IMR-90 (cell line): ENCODE results near the gene ANKMY2. TPM values are rescaled to one million over a fixed set of nuclear protein-coding genes. Genes with fewer than 3 reads are reported as not detected.

Experiments
- ATAC-seq: fragments of 200-7000 bp; cut with Tn5 transposase; 2 replicates; pipeline ENCODE4 v1.9.1; 2020; ENCODE audit warnings: low read depth, mild to moderate bottlenecking, moderate library complexity
- BruUV-seq: library from RNA; stranded (reverse); fragments of 400-500 nt; replicated peaks from 2 replicates; lab custom pipeline; 2021; lab: Mats Ljungman, UMichigan
- CTCF ChIA-PET: fragments of 300-600 bp; formaldehyde crosslinking; extraction: SDS; loops from one replicate; lab custom pipeline; 2021; ENCODE audit warnings: antibody characterized with exemption; lab: Yijun Ruan, JAX
- POLR2A ChIA-PET: fragments of 300-600 bp; sonication (Branson Sonifier 250); formaldehyde crosslinking; loops from one replicate; lab custom pipeline; 2022; ENCODE audit warnings: antibody characterized with exemption; ENCODE audit not compliant: unreplicated experiment; lab: Charles Lee
- DNase-seq: peaks from one replicate; pipeline ENCODE4 v3.0.0; 2013
- H2AFZ ChIP-seq: replicated peaks from 2 replicates; pipeline ENCODE3; 2013; ENCODE audit warnings: low read length, mild to moderate bottlenecking; ENCODE audit not compliant: poor library complexity
- H2AK5ac ChIP-seq: 2 replicates; pipeline ENCODE4 v1.6.1; 2013; ENCODE audit warnings: low read depth, low read length, inconsistent platforms
- H2AK9ac ChIP-seq: replicated peaks from 2 replicates; pipeline ENCODE3; 2013; ENCODE audit warnings: mild to moderate bottlenecking, low read depth, low read length, moderate library complexity; ENCODE audit not compliant: poor library complexity
- H2BK120ac ChIP-seq: 2 replicates; pipeline ENCODE4 v1.6.1; 2013; ENCODE audit warnings: low read depth, low read length, inconsistent platforms
- H2BK15ac ChIP-seq: 3 replicates; pipeline ENCODE4 v1.6.1; 2013; ENCODE audit warnings: low read depth, low read length, inconsistent platforms
- H2BK20ac ChIP-seq: 2 replicates; pipeline ENCODE4 v1.6.1; 2013; ENCODE audit warnings: low read depth, mild to moderate bottlenecking, inconsistent platforms, low read length, moderate library complexity
- H2BK5ac ChIP-seq: 2 replicates; pipeline ENCODE4 v1.6.1; 2013; ENCODE audit warnings: mild to moderate bottlenecking, low read depth, low read length, inconsistent platforms; ENCODE audit not compliant: poor library complexity, severe bottlenecking
- H3K14ac ChIP-seq: replicated peaks from 2 replicates; pipeline ENCODE4 v1.6.1; 2013; ENCODE audit warnings: low read depth, low read length, inconsistent platforms
- H3K18ac ChIP-seq: 2 replicates; pipeline ENCODE4 v1.6.1; 2013; ENCODE audit warnings: low read depth, low read length, control low read depth
- H3K23ac ChIP-seq: 2 replicates; pipeline ENCODE4 v1.6.1; 2013; ENCODE audit warnings: low read depth, low read length, inconsistent platforms
- H3K27ac ChIP-seq: 2 replicates; pipeline ENCODE4 v1.5.1; 2013; ENCODE audit warnings: mild to moderate bottlenecking, control low read depth, low read length; ENCODE audit not compliant: insufficient read depth
- H3K27me3 ChIP-seq: 2 replicates; pipeline ENCODE4 v1.6.1; 2013; ENCODE audit warnings: low read length; ENCODE audit not compliant: control insufficient read depth, insufficient read depth
- H3K36me3 ChIP-seq: 2 replicates; pipeline ENCODE4 v1.6.1; 2013; ENCODE audit warnings: low read length, mixed read lengths; ENCODE audit not compliant: control insufficient read depth, insufficient read depth
- H3K4ac ChIP-seq: 2 replicates; pipeline ENCODE4 v1.6.1; 2013; ENCODE audit warnings: low read depth, low read length, inconsistent platforms
- H3K4me1 ChIP-seq: 2 replicates; pipeline ENCODE4 v1.6.1; 2013; ENCODE audit warnings: low read length, mixed read lengths; ENCODE audit not compliant: control insufficient read depth, insufficient read depth
- H3K4me2 ChIP-seq: 2 replicates; pipeline ENCODE4 v1.6.1; 2013; ENCODE audit warnings: low read depth, mild to moderate bottlenecking, control low read depth, low read length, moderate library complexity
- H3K4me3 ChIP-seq: 2 replicates; pipeline ENCODE4 v1.5.1; 2013; ENCODE audit warnings: low read depth, mild to moderate bottlenecking, control low read depth, low read length, moderate library complexity; ENCODE audit not compliant: insufficient read depth
- H3K56ac ChIP-seq: 2 replicates; pipeline ENCODE4 v1.6.1; 2013; ENCODE audit warnings: low read length, inconsistent platforms; ENCODE audit not compliant: insufficient read depth; ENCODE audit errors: extremely low read depth
- H3K79me1 ChIP-seq, 2 experiments: 2 replicates each; pipeline ENCODE4 v1.6.1; 2013; ENCODE audit warnings: low read length in 2 of 2, inconsistent platforms in 1 of 2, low read depth in 1 of 2
- H3K9ac ChIP-seq: 2 replicates; pipeline ENCODE4 v1.6.1; 2013; ENCODE audit warnings: low read depth, low read length, control low read depth
- H3K9me1 ChIP-seq: 2 replicates; pipeline ENCODE4 v1.6.1; 2013; ENCODE audit warnings: low read length, inconsistent platforms; ENCODE audit not compliant: insufficient read depth
- H3K9me3 ChIP-seq: 2 replicates; pipeline ENCODE4 v1.6.1; 2013; ENCODE audit warnings: low read length; ENCODE audit not compliant: control insufficient read depth, insufficient read depth
- H4K20me1 ChIP-seq: 2 replicates; pipeline ENCODE4 v1.6.1; 2013; ENCODE audit warnings: low read length, inconsistent platforms; ENCODE audit not compliant: insufficient read depth
- H4K5ac ChIP-seq: 2 replicates; pipeline ENCODE4 v1.6.1; 2013; ENCODE audit warnings: mild to moderate bottlenecking, low read depth, low read length, control low read depth
- H4K8ac ChIP-seq, 2 experiments: 2 replicates each; pipeline ENCODE4 v1.6.1; 2013; ENCODE audit warnings: low read depth in 2 of 2, low read length in 2 of 2, control low read depth in 1 of 2, inconsistent platforms in 1 of 2
- H4K91ac ChIP-seq: 2 replicates; pipeline ENCODE4 v1.6.1; 2013; ENCODE audit warnings: low read depth, low read length, inconsistent platforms; ENCODE audit not compliant: insufficient read depth
- BHLHE40 ChIP-seq: fragments of 150-350 bp; IDR thresholded peaks from 2 replicates; pipeline ENCODE4 v1.6.1; 2016; ENCODE audit warnings: mild to moderate bottlenecking, low read depth, low read length
- CEBPB ChIP-seq: IDR thresholded peaks from 2 replicates; pipeline ENCODE4 v1.6.1; 2012; ENCODE audit warnings: low read depth, low read length, improper control_type of control experiment
- CHD1 ChIP-seq: IDR thresholded peaks from 2 replicates; pipeline ENCODE4 v1.6.1; 2012; ENCODE audit warnings: low read depth, low read length, improper control_type of control experiment
- CTCF ChIP-seq: conservative IDR thresholded peaks from 2 replicates; pipeline ENCODE4 v1.5.1; 2012; ENCODE audit warnings: mild to moderate bottlenecking, low read depth, low read length, improper control_type of control experiment
- ELK1 ChIP-seq: fragments of 150-350 bp; IDR thresholded peaks from 2 replicates; pipeline ENCODE4 v1.6.1; 2016; ENCODE audit warnings: low read depth, mild to moderate bottlenecking, low read length, moderate library complexity, borderline replicate concordance
- FOS ChIP-seq: fragments of 150-350 bp; IDR thresholded peaks from 2 replicates; pipeline ENCODE4 v1.6.1; 2016; ENCODE audit warnings: low read depth, low read length
- MAFK ChIP-seq: IDR thresholded peaks from 2 replicates; pipeline ENCODE4 v1.6.1; 2012; ENCODE audit warnings: low read depth, low read length, improper control_type of control experiment
- MAZ ChIP-seq: IDR thresholded peaks from 2 replicates; pipeline ENCODE4 v1.6.1; 2012; ENCODE audit warnings: low read depth, mild to moderate bottlenecking, low read length, improper control_type of control experiment, moderate library complexity, borderline replicate concordance
- MXI1 ChIP-seq: IDR thresholded peaks from 2 replicates; pipeline ENCODE4 v1.6.1; 2012; ENCODE audit warnings: low read depth, mild to moderate bottlenecking, low read length, moderate library complexity, borderline replicate concordance
- NFE2L2 ChIP-seq: fragments of 150-350 bp; IDR thresholded peaks from 2 replicates; pipeline ENCODE4 v1.6.1; 2016; ENCODE audit warnings: low read depth, mild to moderate bottlenecking, low read length
- POLR2A ChIP-seq: IDR thresholded peaks from 2 replicates; pipeline ENCODE4 v1.6.1; 2012; ENCODE audit warnings: mild to moderate bottlenecking, low read depth, low read length
- RAD21 ChIP-seq: IDR thresholded peaks from 2 replicates; pipeline ENCODE4 v1.6.1; 2012; ENCODE audit warnings: low read length, improper control_type of control experiment
- RCOR1 ChIP-seq: IDR thresholded peaks from 2 replicates; pipeline ENCODE4 v1.6.1; 2012; ENCODE audit warnings: mild to moderate bottlenecking, low read length, improper control_type of control experiment; ENCODE audit not compliant: insufficient replicate concordance
- RFX5 ChIP-seq: IDR thresholded peaks from 2 replicates; pipeline ENCODE4 v1.8.0; 2012; ENCODE audit warnings: low read depth, mild to moderate bottlenecking, low read length, moderate library complexity
- SMC3 ChIP-seq: fragments of 150-350 bp; IDR thresholded peaks from 2 replicates; pipeline ENCODE4 v1.6.1; 2016; ENCODE audit warnings: low read depth, mild to moderate bottlenecking, antibody characterized with exemption, low read length, moderate library complexity
- USF2 ChIP-seq: fragments of 150-350 bp; IDR thresholded peaks from 2 replicates; pipeline ENCODE4 v1.6.1; 2017; ENCODE audit warnings: mild to moderate bottlenecking, antibody characterized with exemption, low read length, low read depth
- WGBS, 2 experiments: methylation state at CpG; one replicate each; pipeline versions ENCODE4 v1.1.5 to v1.1.7; 2013; ENCODE audit warnings: missing lambda C conversion rate in 2 of 2; ENCODE audit not compliant: insufficient read length in 1 of 2; ENCODE audit errors: extremely low coverage in 2 of 2; 5-methylcytosine and 5-hydroxymethylcytosine counted together
- dilution Hi-C: fragments of 300-500 bp; cut with HindIII; formaldehyde crosslinking; loops from one replicate; pipeline ENCODE4 v1.14.3; 2018; ENCODE audit warnings: low sequenced_read_pairs; ENCODE audit not compliant: unreplicated experiment
- in situ Hi-C: fragments of 300-500 bp; cut with MboI; formaldehyde crosslinking; loops from 3 replicates; pipeline ENCODE4 v1.14.3; 2019; ENCODE audit warnings: low sequenced_read_pairs, inconsistent platforms, mixed read lengths
- intact Hi-C: fragments of 100-400 bp; cut with micrococcal nuclease; formaldehyde crosslinking; loops from 2 replicates; pipeline ENCODE4 v1.10.0; 2022
- polyA plus RNA-seq, 3 experiments: library from polyadenylated mRNA; depleted of rRNA; stranded (reverse); fragments of >200 nt; gene quantifications; 2 replicates each; pipeline ENCODE4 v1.2.3, GENCODE V29; 2012; ENCODE audit warnings: low replicate concordance in 1 of 3
- total RNA-seq: library from RNA; depleted of rRNA; stranded (reverse); fragments of >200 nt; gene quantifications from 2 replicates; pipeline ENCODE4 v1.2.3, GENCODE V29; 2012

ANKMY2 gene
- total and polyA plus RNA-seq, 2 of the 4 experiments (the other 2 are of a cell fraction), result 19.5 to 41.9 TPM

- Histone ChIP-seq H3K27me3 (no peaks in the 10 kb centered on the region), H3K18ac (no peak overlapping the region), H3K27ac (no peak overlapping the region; the same call in 1 of the 2 replicates), H3K4me3 (no peak overlapping the region), H3K9ac (no peak overlapping the region), H3K4me2 (no peak overlapping the region), H3K9me3 (no peaks in the 10 kb centered on the region), H2AK9ac (no peak overlapping the region), H4K91ac (no peak overlapping the region), H3K4ac (no peak overlapping the region), H3K23ac (no peak overlapping the region; the same call in 1 of the 2 replicates), H4K5ac (no peak overlapping the region), H2BK5ac (no peak overlapping the region), H3K36me3 (peaks cover 4% of the 10 kb centered on the region), H2BK20ac (no peak overlapping the region), H3K79me1 (peaks cover 14 to 37% of the 10 kb centered on the region in 2 experiments; a peak in 3 of 4 replicates), H3K14ac (no peak overlapping the region), H2AFZ (no peak overlapping the region), H4K8ac (no peak overlapping the region), H2AK5ac (no peak overlapping the region), H3K4me1 (peaks cover 3% of the 10 kb centered on the region; the same call in 1 of the 2 replicates), H2BK15ac (no peak overlapping the region), H3K56ac (no peak overlapping the region), H4K20me1 (peaks cover 10% of the 10 kb centered on the region; the same call in 1 of the 2 replicates), H3K9me1 (peaks cover 11% of the 10 kb centered on the region), H2BK120ac (no peak overlapping the region)
- TF ChIP-seq MAZ (no peak), SMC3 (no peak), CTCF (no peak), CHD1 (no peak), RAD21 (no peak), CEBPB (no peak), NFE2L2 (no peak), ELK1 (no peak), FOS (no peak), POLR2A (no peak), RFX5 (no peak), MAFK (no peak), MXI1 (no peak), RCOR1 (no peak), BHLHE40 (no peak), USF2 (no peak)
- DNase-seq (no peak), ATAC-seq (peak; percentile 30)
- intact Hi-C loops, result no loop called here
- in situ Hi-C loops, result no loop called here
- no TSS peak for BruUV-seq
- dilution Hi-C loops, result no loop called here
- ChIA-PET CTCF (no interaction called here), POLR2A (no interaction called here)
- WGBS, 2 experiments, result no CpG with 5 or more reads among the region's 5 CpGs
These were observed 8.2 kb downstream of the ANKMY2 start for GRCh38 chr7:16637379-16637778.
